Measurements from ENCODE around the gene TMEM174.

DNA sequence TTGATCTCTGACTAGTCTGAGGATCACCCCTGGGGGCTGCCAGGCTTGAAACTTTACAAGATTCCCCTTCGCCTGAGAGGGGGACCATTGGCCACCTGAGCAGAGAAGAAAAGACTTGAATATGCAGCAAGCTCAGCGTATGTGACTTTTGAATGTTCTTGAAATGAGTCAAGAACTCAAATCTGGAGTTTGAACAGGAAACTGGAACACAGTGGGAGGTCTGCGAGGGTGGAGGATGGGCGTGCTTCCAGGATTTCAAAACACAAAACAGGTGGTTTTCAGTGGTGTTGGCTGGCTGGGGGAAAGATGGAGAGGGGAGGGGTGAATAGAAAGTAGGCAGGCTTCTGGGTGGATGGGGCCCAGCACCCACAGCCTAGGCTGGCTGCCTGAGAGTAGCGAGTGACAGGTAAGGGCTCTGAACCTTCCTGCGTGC is 40.6 kb downstream of the TMEM174 start:
- no peak for TF ChIP-seq EZH2phosphoT487 (IDR thresholded peaks at IDR 0.05)
- TF ChIP-seq, protein P1, sequence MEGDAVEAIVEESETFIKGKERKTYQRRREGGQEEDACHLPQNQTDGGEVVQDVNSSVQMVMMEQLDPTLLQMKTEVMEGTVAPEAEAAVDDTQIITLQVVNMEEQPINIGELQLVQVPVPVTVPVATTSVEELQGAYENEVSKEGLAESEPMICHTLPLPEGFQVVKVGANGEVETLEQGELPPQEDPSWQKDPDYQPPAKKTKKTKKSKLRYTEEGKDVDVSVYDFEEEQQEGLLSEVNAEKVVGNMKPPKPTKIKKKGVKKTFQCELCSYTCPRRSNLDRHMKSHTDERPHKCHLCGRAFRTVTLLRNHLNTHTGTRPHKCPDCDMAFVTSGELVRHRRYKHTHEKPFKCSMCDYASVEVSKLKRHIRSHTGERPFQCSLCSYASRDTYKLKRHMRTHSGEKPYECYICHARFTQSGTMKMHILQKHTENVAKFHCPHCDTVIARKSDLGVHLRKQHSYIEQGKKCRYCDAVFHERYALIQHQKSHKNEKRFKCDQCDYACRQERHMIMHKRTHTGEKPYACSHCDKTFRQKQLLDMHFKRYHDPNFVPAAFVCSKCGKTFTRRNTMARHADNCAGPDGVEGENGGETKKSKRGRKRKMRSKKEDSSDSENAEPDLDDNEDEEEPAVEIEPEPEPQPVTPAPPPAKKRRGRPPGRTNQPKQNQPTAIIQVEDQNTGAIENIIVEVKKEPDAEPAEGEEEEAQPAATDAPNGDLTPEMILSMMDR (IDR thresholded peaks at IDR 0.05): no peak
- TF ChIP-seq EZH2 (IDR thresholded peaks at IDR 0.05): no peak
